Ishikawa (cell line): ENCODE measurements around the gene TMEM164.

Experiments used
- CEBPB ChIP-seq: IDR thresholded peaks from 2 replicates; pipeline ENCODE4 v1.6.1; 2012
- CREB1 ChIP-seq: IDR thresholded peaks from 2 replicates; pipeline ENCODE4 v1.6.1; 2012; ENCODE audit warnings: low read depth
- EGR1 ChIP-seq: IDR thresholded peaks from 2 replicates; pipeline ENCODE4 v1.6.1; 2012
- EP300 ChIP-seq: IDR thresholded peaks from 2 replicates; pipeline ENCODE4 v1.6.1; 2012; ENCODE audit warnings: borderline replicate concordance
- FOXM1 ChIP-seq: IDR thresholded peaks from 2 replicates; pipeline ENCODE4 v1.6.1; 2012; ENCODE audit warnings: low read depth, borderline replicate concordance
- NFIC ChIP-seq: IDR thresholded peaks from 2 replicates; pipeline ENCODE4 v1.6.1; 2012
- RAD21 ChIP-seq: IDR thresholded peaks from 2 replicates; pipeline ENCODE4 v1.6.1; 2012; ENCODE audit warnings: low read depth
- REST ChIP-seq: IDR thresholded peaks from 2 replicates; pipeline ENCODE4 v1.6.1; 2012; ENCODE audit warnings: low read depth, mild to moderate bottlenecking
- TAF1 ChIP-seq: IDR thresholded peaks from 2 replicates; pipeline ENCODE4 v1.6.1; 2012; ENCODE audit warnings: low read depth, mild to moderate bottlenecking
- TCF12 ChIP-seq: IDR thresholded peaks from 2 replicates; pipeline ENCODE4 v1.6.1; 2012; ENCODE audit warnings: low read depth
- TEAD4 ChIP-seq: IDR thresholded peaks from 2 replicates; pipeline ENCODE4 v1.6.1; 2012
- YY1 ChIP-seq: IDR thresholded peaks from 2 replicates; pipeline ENCODE4 v1.6.1; 2012; ENCODE audit warnings: low read depth
- ZBTB7A ChIP-seq: IDR thresholded peaks from 2 replicates; pipeline ENCODE4 v1.6.1; 2012; ENCODE audit warnings: low read depth
- TF ChIP-seq, protein P1 (sequence below): IDR thresholded peaks from 2 replicates; pipeline ENCODE4 v1.6.1; 2012
- TF ChIP-seq, protein P2 (sequence below): IDR thresholded peaks from 2 replicates; pipeline ENCODE4 v1.6.1; 2012

TMEM164 gene

GRCh38 chrX:110046971-110047370 lies 44.1 kb downstream of the TMEM164 start:
- TF ChIP-seq CREB1, result no peak
- no peak for TF ChIP-seq TEAD4
- no peak for TF ChIP-seq EP300
- TF ChIP-seq ZBTB7A, result no peak
- TF ChIP-seq FOXM1, result no peak
- no peak for TF ChIP-seq EGR1
- no peak for TF ChIP-seq CEBPB
- TF ChIP-seq RAD21, result no peak
- TF ChIP-seq REST, result no peak
- TF ChIP-seq TCF12, result no peak
- no peak for TF ChIP-seq NFIC
- TF ChIP-seq, protein P1, sequence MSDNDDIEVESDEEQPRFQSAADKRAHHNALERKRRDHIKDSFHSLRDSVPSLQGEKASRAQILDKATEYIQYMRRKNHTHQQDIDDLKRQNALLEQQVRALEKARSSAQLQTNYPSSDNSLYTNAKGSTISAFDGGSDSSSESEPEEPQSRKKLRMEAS, result no peak
- no peak for TF ChIP-seq YY1
- TF ChIP-seq TAF1, result no peak
- TF ChIP-seq, protein P2, sequence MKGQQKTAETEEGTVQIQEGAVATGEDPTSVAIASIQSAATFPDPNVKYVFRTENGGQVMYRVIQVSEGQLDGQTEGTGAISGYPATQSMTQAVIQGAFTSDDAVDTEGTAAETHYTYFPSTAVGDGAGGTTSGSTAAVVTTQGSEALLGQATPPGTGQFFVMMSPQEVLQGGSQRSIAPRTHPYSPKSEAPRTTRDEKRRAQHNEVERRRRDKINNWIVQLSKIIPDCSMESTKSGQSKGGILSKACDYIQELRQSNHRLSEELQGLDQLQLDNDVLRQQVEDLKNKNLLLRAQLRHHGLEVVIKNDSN, result no peak

DNA sequence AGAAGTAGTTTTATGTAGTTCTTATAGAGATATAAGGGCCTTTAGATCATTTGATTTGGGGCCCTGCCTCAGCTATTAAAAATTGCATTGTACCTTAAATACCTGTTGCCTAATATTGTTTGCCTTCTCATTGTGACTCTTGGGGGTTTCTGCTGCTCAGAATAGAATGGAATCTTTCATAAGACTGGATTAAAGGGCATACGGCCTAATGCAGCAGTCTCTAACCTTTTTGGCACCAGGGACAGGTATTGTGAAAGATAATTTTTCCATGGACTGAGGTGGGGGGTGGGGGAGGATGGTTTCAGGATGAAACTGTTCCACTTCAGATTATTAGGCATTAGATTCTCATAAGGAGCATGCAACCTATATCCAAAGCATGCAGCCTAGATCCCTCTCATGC lies 46.2 kb downstream of the TMEM164 start:
- TF ChIP-seq TAF1 (no peak), TCF12 (no peak), EP300 (no peak), YY1 (no peak)
- TF ChIP-seq, protein P2, result no peak

GRCh38 chrX:110050386-110050785 lies 47.5 kb downstream of the TMEM164 start:
- TF ChIP-seq TAF1 (no peak), EGR1 (no peak), EP300 (no peak), TCF12 (no peak), CEBPB (no peak), ZBTB7A (no peak), CREB1 (no peak), REST (no peak), TEAD4 (no peak), NFIC (no peak), YY1 (no peak), RAD21 (no peak), FOXM1 (no peak)
- TF ChIP-seq, protein P1, result no peak
- TF ChIP-seq, protein P2, result no peak

GRCh38 chrX:110050901-110051300 lies 48.0 kb downstream of the TMEM164 start:
- no peak for TF ChIP-seq ZBTB7A
- TF ChIP-seq EGR1, result no peak
- TF ChIP-seq CREB1, result no peak
- TF ChIP-seq, protein P1, result no peak
- TF ChIP-seq EP300, result no peak
- no peak for TF ChIP-seq YY1
- TF ChIP-seq REST, result no peak
- TF ChIP-seq TAF1, result no peak
- TF ChIP-seq TEAD4, result no peak
